H1 (cell line): ENCODE results near the gene FMO4. TPM values are rescaled to one million over a fixed set of nuclear protein-coding genes. Genes with fewer than 3 reads are reported as not detected.

Experiments used
- CTCF ChIA-PET: fragments of 300-600 bp; sonication (Branson Sonifier 250); formaldehyde crosslinking; loops from one replicate; lab custom pipeline; 2021; ENCODE audit not compliant: partially characterized antibody; lab: Charles Lee
- POLR2A ChIA-PET: fragments of 300-600 bp; sonication (Branson Sonifier 250); formaldehyde crosslinking; loops from one replicate; lab custom pipeline; 2021; ENCODE audit warnings: inconsistent platforms; ENCODE audit not compliant: partially characterized antibody; lab: Charles Lee
- DNase-seq, 2 experiments: peaks; one replicate each; pipeline versions ENCODE4 v3.0.0 to v3.0.0-alpha.2; 2010 to 2022; ENCODE audit warnings: low spot score in 2 of 2, low read depth in 1 of 2, mixed read lengths in 1 of 2
- FAIRE-seq: peaks from 2 replicates; lab custom pipeline; 2011; peaks lifted over from hg19 to GRCh38; lab: Jason Lieb, UNC
- H2AFZ ChIP-seq: 2 replicates; pipeline ENCODE4 v1.8.1; 2012; ENCODE audit warnings: low read length, inconsistent platforms
- H2AK5ac ChIP-seq: 2 replicates; pipeline ENCODE4 v1.6.1; 2013; ENCODE audit warnings: low read depth, low read length
- H2BK120ac ChIP-seq: replicated peaks from 2 replicates; pipeline ENCODE3; 2013; ENCODE audit warnings: low read depth, low read length, inconsistent platforms
- H2BK12ac ChIP-seq: 2 replicates; pipeline ENCODE4 v1.6.1; 2013; ENCODE audit warnings: low read depth, low read length
- H2BK15ac ChIP-seq: 2 replicates; pipeline ENCODE4 v1.6.1; 2013; ENCODE audit warnings: low read length
- H2BK20ac ChIP-seq: 2 replicates; pipeline ENCODE4 v1.6.1; 2013; ENCODE audit warnings: low read length
- H2BK5ac ChIP-seq: 2 replicates; pipeline ENCODE4 v1.6.1; 2013; ENCODE audit warnings: low read depth, low read length
- H3K14ac ChIP-seq: 2 replicates; pipeline ENCODE4 v1.6.1; 2013; ENCODE audit warnings: inconsistent platforms; ENCODE audit not compliant: insufficient read length
- H3K18ac ChIP-seq: 2 replicates; pipeline ENCODE4 v1.6.1; 2013; ENCODE audit warnings: low read length; ENCODE audit errors: extremely low read depth
- H3K23ac ChIP-seq: 2 replicates; pipeline ENCODE4 v1.6.1; 2013; ENCODE audit warnings: inconsistent platforms; ENCODE audit not compliant: insufficient read length
- H3K23me2 ChIP-seq: 2 replicates; pipeline ENCODE4 v1.6.1; 2013; ENCODE audit warnings: low read depth, low read length
- H3K27ac ChIP-seq: 2 replicates; pipeline ENCODE4 v1.6.1; 2011; ENCODE audit warnings: low read depth, low read length, inconsistent platforms
- H3K27me3 ChIP-seq, 4 experiments: replicated peaks in 1 of 4; 1 replicate in 1 of 4; 2 replicates in 3 of 4; pipeline versions ENCODE4 v1.6.1 to v1.8.1; 2011 to 2013; ENCODE audit warnings: low read length in 3 of 4, mild to moderate bottlenecking in 3 of 4, inconsistent platforms in 2 of 4, mixed read lengths in 2 of 4, moderate library complexity in 1 of 4; ENCODE audit not compliant: control insufficient read depth in 3 of 4, insufficient read depth in 3 of 4; ENCODE audit errors: extremely low read depth in 1 of 4
- H3K36me3 ChIP-seq, 4 experiments: 2 replicates each; pipeline versions ENCODE4 v1.6.1 to v1.8.1; 2011 to 2013; ENCODE audit warnings: mild to moderate bottlenecking in 4 of 4, low read length in 3 of 4, moderate library complexity in 2 of 4, control low read depth in 1 of 4, inconsistent platforms in 1 of 4; ENCODE audit not compliant: insufficient read depth in 4 of 4, control insufficient read depth in 2 of 4
- H3K4ac ChIP-seq: replicated peaks from 2 replicates; pipeline ENCODE3; 2013; ENCODE audit warnings: low read length, low read depth, mixed read lengths, inconsistent platforms; ENCODE audit not compliant: insufficient read length
- H3K4me1 ChIP-seq, 4 experiments: replicated peaks in 1 of 4; 1 replicate in 1 of 4; 2 replicates in 3 of 4; pipeline versions ENCODE4 v1.6.1 to v1.8.1; 2011 to 2013; ENCODE audit warnings: low read length in 3 of 4, inconsistent platforms in 2 of 4, mixed read lengths in 1 of 4; ENCODE audit not compliant: insufficient read depth in 4 of 4, control insufficient read depth in 3 of 4
- H3K4me2 ChIP-seq, 2 experiments: 2 replicates each; pipeline versions ENCODE4 v1.6.1 to v1.8.1; 2011 to 2013; ENCODE audit warnings: low read depth in 2 of 2, low read length in 2 of 2, control low read depth in 1 of 2, inconsistent platforms in 1 of 2, mild to moderate bottlenecking in 1 of 2; ENCODE audit not compliant: insufficient read depth in 1 of 2
- H3K4me3 ChIP-seq, 4 experiments: fragments of 200-600, 300-600 bp in 1 of 4; sonication (generic), shearing (Covaris generic), sonication (Bioruptor Twin) in 1 of 4; 2 replicates each; pipeline versions ENCODE4 v1.5.1 to v1.8.1; 2011 to 2016; ENCODE audit warnings: low read length in 4 of 4, low read depth in 3 of 4, control low read depth in 2 of 4, inconsistent platforms in 2 of 4, mild to moderate bottlenecking in 2 of 4, mixed read lengths in 1 of 4, moderate library complexity in 1 of 4; ENCODE audit not compliant: insufficient read depth in 2 of 4; ENCODE audit errors: extremely low read depth in 1 of 4
- H3K56ac ChIP-seq: replicated peaks from 2 replicates; pipeline ENCODE3; 2013; ENCODE audit warnings: low read depth, mild to moderate bottlenecking, mixed read lengths, low read length, inconsistent platforms; ENCODE audit not compliant: insufficient read length
- H3K79me1 ChIP-seq: 2 replicates; pipeline ENCODE4 v1.6.1; 2013; ENCODE audit warnings: low read depth, low read length, control low read depth
- H3K79me2 ChIP-seq, 2 experiments: 2 replicates each; pipeline versions ENCODE4 v1.6.1 to v1.8.1; 2012 to 2013; ENCODE audit warnings: low read length in 2 of 2, mild to moderate bottlenecking in 2 of 2, inconsistent platforms in 1 of 2; ENCODE audit not compliant: insufficient read depth in 2 of 2, control insufficient read depth in 1 of 2
- H3K9ac ChIP-seq, 4 experiments: replicated peaks in 1 of 4; 1 replicate in 1 of 4; 2 replicates in 3 of 4; pipeline versions ENCODE4 v1.6.1 to v1.8.1; 2011 to 2013; ENCODE audit warnings: low read depth in 3 of 4, low read length in 3 of 4, control low read depth in 2 of 4, mild to moderate bottlenecking in 2 of 4, moderate library complexity in 2 of 4, inconsistent platforms in 1 of 4; ENCODE audit errors: extremely low read depth in 1 of 4
- H3K9me3 ChIP-seq, 2 experiments: 2 replicates each; pipeline versions ENCODE4 v1.6.1 to v1.8.1; 2012 to 2013; ENCODE audit warnings: mild to moderate bottlenecking in 2 of 2, moderate library complexity in 2 of 2, control low read depth in 1 of 2, inconsistent platforms in 1 of 2, low read depth in 1 of 2, low read length in 1 of 2, mixed read lengths in 1 of 2; ENCODE audit not compliant: insufficient read depth in 2 of 2
- H4K20me1 ChIP-seq, 2 experiments: replicated peaks in 1 of 2; 2 replicates each; pipeline versions ENCODE3 to v1.8.1; 2011 to 2013; ENCODE audit warnings: inconsistent platforms in 2 of 2, low read length in 2 of 2, mild to moderate bottlenecking in 1 of 2; ENCODE audit not compliant: insufficient read depth in 2 of 2, control insufficient read depth in 1 of 2
- H4K5ac ChIP-seq: 2 replicates; pipeline ENCODE4 v1.6.1; 2013; ENCODE audit warnings: low read length, low read depth, mixed read lengths, inconsistent platforms; ENCODE audit not compliant: insufficient read length
- H4K8ac ChIP-seq: 2 replicates; pipeline ENCODE4 v1.8.0; 2013; ENCODE audit warnings: mild to moderate bottlenecking, moderate library complexity, low read length, inconsistent platforms; ENCODE audit not compliant: insufficient read depth; ENCODE audit errors: extremely low read depth
- H4K91ac ChIP-seq: replicated peaks from 2 replicates; pipeline ENCODE3; 2013; ENCODE audit warnings: low read length, mixed read lengths, inconsistent platforms; ENCODE audit not compliant: insufficient read length
- EZH2 ChIP-seq: fragments of 200-600 bp; sonication (generic); IDR thresholded peaks from 2 replicates; pipeline ENCODE4 v1.7.1; 2012; ENCODE audit warnings: low read depth, mild to moderate bottlenecking, moderate library complexity, low read length, inconsistent platforms; ENCODE audit not compliant: severe bottlenecking
- RAD21 ChIP-seq, 2 experiments: IDR thresholded peaks in 1 of 2; conservative IDR thresholded peaks in 1 of 2; 2 replicates each; pipeline ENCODE4 v1.6.1; 2011; ENCODE audit warnings: low read depth in 2 of 2, low read length in 2 of 2, improper control_type of control experiment in 1 of 2, inconsistent platforms in 1 of 2, mild to moderate bottlenecking in 1 of 2, moderate library complexity in 1 of 2
- SP4 ChIP-seq: IDR thresholded peaks from 2 replicates; pipeline ENCODE4 v1.6.1; 2012; ENCODE audit warnings: low read length, inconsistent platforms
- TAF7 ChIP-seq: optimal IDR thresholded peaks from 2 replicates; pipeline ENCODE3; 2011; ENCODE audit warnings: low read depth, mild to moderate bottlenecking, inconsistent platforms, low read length, moderate library complexity, borderline replicate concordance
- YY1 ChIP-seq: IDR thresholded peaks from 2 replicates; pipeline ENCODE4 v1.6.1; 2011; ENCODE audit warnings: low read depth, mild to moderate bottlenecking, low read length
- ZNF274 ChIP-seq: IDR thresholded peaks from 2 replicates; pipeline ENCODE4 v1.7.0; 2012; ENCODE audit warnings: low read length, borderline replicate concordance; ENCODE audit errors: extremely low read depth
- WGBS, 2 experiments: shearing (Covaris generic) in 1 of 2; methylation state at CpG; one replicate each; pipeline versions ENCODE4 v1.1.6 to v1.1.7; 2013 to 2015; ENCODE audit warnings: low lambda C conversion rate in 2 of 2, mixed read lengths in 2 of 2, inconsistent platforms in 1 of 2, low coverage in 1 of 2, missing lambda C conversion rate in 1 of 2; ENCODE audit not compliant: insufficient replicate concordance in 2 of 2, insufficient coverage in 1 of 2, insufficient read length in 1 of 2; ENCODE audit errors: extremely low coverage in 1 of 2, missing lambda C conversion rate in 1 of 2; 5-methylcytosine and 5-hydroxymethylcytosine counted together
- polyA plus RNA-seq, 7 experiments: library from polyadenylated mRNA; depleted of rRNA in 3 of 7; stranded (reverse) in 5 of 7; unstranded in 2 of 7; fragments of >200 nt in 5 of 7; fragments of 200-250 nt in 2 of 7; gene quantifications; 1 replicate in 5 of 7; 2 replicates in 1 of 7; 4 replicates in 1 of 7; pipeline versions ENCODE4 v1.2.1 to v1.2.3, GENCODE V29; 2011 to 2013; ENCODE audit warnings: missing spikeins in 2 of 7, mixed read lengths in 2 of 7
- total RNA-seq: library from RNA; stranded (reverse); fragmentation: NEBNext Ultra II Directional; extraction: Animal tissue kit (Norgen Biotek cat#: 25700); gene quantifications from 2 replicates; pipeline ENCODE4 v1.2.1, GENCODE V29; 2021

Gene FMO4
- total and polyA plus RNA-seq, 2 of the 8 experiments (the other 6 are each of a cell fraction or from before 2014, with no cell fraction given) = 1.5 to 2.3 TPM

DNA sequence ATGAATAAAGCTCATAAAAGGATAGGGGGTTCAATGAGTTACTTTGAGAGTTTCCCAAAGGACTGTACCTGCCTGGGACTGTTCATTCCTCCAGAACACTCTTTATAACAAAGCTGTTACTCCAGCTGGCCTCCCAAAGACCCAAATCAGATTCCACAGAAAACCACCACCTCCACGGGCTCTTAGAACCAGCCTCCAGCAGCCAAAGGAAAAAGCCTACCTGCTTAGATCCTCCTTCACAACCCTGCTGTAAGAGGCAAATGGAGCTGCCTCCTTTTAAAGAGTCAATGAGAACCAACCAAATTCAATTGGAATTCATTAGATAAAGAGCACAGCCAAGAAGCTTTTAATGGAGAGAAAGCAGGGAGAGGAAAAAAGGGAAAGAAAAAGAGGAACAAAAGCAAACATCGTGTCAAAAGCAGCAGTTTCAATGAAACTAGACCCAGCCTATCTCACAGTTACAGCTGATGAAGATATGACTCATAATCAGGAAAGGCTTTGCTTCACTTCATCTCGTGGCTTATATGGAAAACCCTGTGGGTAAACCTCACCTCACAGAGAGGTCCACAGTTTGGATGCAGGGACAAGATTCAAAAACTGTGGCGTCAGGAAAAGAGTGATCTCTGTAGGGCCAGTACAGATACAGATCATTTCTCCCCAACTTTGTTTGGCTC, 27.8 kb upstream of the FMO4 start:
- no peaks in the 10 kb centered on the region for H3K79me2 ChIP-seq
- no peak overlapping the region for H3K27ac ChIP-seq
- peak overlapping the region; percentile 47; the same call in 1 of the 2 replicates for H2AFZ ChIP-seq
- POLR2A ChIA-PET = interaction anchor here (1.3 kb wide), 1 partner anchor 12 kb away, joined by 3 read pairs; no protein-coding TSS in a partner anchor
- H3K23ac ChIP-seq = no peak overlapping the region
- no peak for FAIRE-seq
- H3K4me1 ChIP-seq = no peaks in the 10 kb centered on the region
- no peak overlapping the region for H3K4me2 ChIP-seq
- WGBS, 2 experiments = 83% methylated on average over 4 of the region's 4 CpGs; no CpG with 5 or more reads in 1 of the 2 experiments
- DNase-seq = no peak
- CTCF ChIA-PET = interaction anchor here (0.9 to 2.4 kb wide), 7 partner anchors 9 to 59 kb away, joined by 3 to 12 read pairs (median 6); partner anchors contain the start of gene FMO4
- peaks cover 0 to 2% (median 0%) of the 10 kb centered on the region in 4 experiments; a peak in 1 of 7 replicates for H3K27me3 ChIP-seq
- H3K79me1 ChIP-seq = no peaks in the 10 kb centered on the region
- no peaks in the 10 kb centered on the region for H3K23me2 ChIP-seq
- H3K56ac ChIP-seq = no peak overlapping the region
- no peak overlapping the region for H3K18ac ChIP-seq
- no peaks in the 10 kb centered on the region for H3K9me3 ChIP-seq
- H4K91ac ChIP-seq = no peak overlapping the region
- H3K4ac ChIP-seq = no peak overlapping the region
- 0 out of 2 replicates have a peak overlapping the region, but pooled peaks have one; percentile 3 for H2BK20ac ChIP-seq
- H3K14ac ChIP-seq = no peak overlapping the region
- no peak overlapping the region for H2BK5ac ChIP-seq
- H3K4me3 ChIP-seq = no peak overlapping the region
- no peak overlapping the region; the same call in 1 of the 2 replicates for H2BK12ac ChIP-seq
- H2AK5ac ChIP-seq = no peak overlapping the region
- H4K20me1 ChIP-seq = no peaks in the 10 kb centered on the region
- H4K5ac ChIP-seq = no peak overlapping the region
- no peak overlapping the region for H2BK120ac ChIP-seq
- no peak overlapping the region for H4K8ac ChIP-seq
- H3K9ac ChIP-seq = no peak overlapping the region
- no peaks in the 10 kb centered on the region for H3K36me3 ChIP-seq
- H2BK15ac ChIP-seq = no peak overlapping the region
- TF ChIP-seq TAF7 (no peak), EZH2 (no peak), YY1 (no peak), ZNF274 (no peak), RAD21 (IDR thresholded peaks at IDR 0.05 in 1 of 2, conservative IDR thresholded peaks at IDR 0.05 in 1 of 2; ENCODE audit: low read depth in 2 of 2, low read length in 2 of 2) (no peak), SP4 (no peak)
- TF ChIP-seq, all 59 proteins: peak for 0
